GM12801 (cell line): ENCODE data around the gene NTM.

ENCODE experiments used
- TF ChIP-seq, protein P1 (sequence below): IDR thresholded peaks from one replicate; pipeline ENCODE4 v1.5.1; 2011; ENCODE audit warnings: control low read depth; ENCODE audit not compliant: insufficient read length; ENCODE audit errors: extremely low read depth

The NTM gene

DNA sequence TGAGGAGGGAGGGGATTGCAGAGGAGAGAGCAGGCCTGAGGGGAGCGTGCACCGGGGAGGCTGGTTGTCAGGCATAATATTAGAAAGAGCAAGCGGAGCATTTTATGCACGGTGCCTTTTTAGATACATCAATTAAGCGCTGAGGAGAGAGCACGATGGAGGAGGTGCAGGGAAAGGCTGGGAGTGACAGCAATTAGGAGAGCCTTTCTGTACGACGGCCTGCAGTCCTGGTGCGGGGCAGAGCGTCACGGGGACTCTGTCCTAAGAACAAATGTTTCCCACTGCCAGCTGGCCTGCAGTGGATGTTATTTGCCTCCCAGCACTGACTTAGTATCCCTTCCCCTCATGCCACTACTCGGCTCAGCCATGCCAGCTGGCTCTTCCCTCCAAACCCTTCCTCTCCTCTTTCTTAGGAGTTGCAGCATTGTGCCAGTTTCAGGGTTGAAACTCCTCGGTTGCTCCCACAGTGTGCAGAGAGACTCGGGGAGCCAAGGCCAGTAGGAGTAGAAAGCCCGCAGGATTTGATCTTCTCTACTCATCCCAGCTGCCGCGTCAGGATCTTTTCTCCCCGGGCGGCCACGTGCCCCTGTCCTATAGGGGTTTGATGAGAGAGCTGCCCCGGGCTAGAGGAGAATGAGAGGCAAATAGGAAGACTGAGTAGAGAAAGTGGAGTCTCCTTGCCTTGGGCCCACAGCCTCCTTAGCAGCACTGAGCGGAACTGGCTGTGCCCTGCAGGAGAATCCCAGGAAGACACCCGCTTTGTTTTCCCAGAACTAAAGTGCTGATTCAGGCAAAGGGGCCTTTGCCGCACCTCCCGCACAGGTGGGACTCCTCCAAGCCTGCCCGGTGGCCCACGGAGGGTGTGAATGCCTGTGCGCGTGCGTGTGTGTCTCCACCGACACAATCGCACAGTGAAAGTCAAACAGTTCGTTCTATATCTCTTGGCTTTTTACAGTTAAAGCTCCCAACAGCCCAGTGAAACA is 875.3 kb downstream of the NTM start:
- TF ChIP-seq, protein P1, sequence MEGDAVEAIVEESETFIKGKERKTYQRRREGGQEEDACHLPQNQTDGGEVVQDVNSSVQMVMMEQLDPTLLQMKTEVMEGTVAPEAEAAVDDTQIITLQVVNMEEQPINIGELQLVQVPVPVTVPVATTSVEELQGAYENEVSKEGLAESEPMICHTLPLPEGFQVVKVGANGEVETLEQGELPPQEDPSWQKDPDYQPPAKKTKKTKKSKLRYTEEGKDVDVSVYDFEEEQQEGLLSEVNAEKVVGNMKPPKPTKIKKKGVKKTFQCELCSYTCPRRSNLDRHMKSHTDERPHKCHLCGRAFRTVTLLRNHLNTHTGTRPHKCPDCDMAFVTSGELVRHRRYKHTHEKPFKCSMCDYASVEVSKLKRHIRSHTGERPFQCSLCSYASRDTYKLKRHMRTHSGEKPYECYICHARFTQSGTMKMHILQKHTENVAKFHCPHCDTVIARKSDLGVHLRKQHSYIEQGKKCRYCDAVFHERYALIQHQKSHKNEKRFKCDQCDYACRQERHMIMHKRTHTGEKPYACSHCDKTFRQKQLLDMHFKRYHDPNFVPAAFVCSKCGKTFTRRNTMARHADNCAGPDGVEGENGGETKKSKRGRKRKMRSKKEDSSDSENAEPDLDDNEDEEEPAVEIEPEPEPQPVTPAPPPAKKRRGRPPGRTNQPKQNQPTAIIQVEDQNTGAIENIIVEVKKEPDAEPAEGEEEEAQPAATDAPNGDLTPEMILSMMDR = no peak

DNA sequence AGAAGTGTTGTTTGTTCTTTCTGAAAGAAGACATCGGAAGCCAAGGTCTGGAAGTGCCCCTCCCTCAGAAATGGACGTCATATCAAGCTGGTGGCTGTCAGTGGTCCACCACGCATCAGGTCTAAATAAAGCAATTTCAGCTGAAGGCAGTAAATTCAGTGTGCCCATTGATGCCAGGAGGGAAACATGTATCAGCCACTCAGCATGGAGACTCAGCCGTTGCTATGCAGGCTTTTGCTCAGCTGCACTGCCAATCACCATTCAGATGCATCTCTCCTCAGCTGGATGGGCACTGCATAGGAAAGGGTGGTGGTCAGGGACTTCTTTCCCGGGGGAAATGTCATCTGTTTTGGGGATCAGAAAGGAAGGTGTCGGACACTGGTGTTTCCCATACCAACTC is 878.2 kb downstream of the NTM start:
- TF ChIP-seq, protein P1 = no peak

DNA sequence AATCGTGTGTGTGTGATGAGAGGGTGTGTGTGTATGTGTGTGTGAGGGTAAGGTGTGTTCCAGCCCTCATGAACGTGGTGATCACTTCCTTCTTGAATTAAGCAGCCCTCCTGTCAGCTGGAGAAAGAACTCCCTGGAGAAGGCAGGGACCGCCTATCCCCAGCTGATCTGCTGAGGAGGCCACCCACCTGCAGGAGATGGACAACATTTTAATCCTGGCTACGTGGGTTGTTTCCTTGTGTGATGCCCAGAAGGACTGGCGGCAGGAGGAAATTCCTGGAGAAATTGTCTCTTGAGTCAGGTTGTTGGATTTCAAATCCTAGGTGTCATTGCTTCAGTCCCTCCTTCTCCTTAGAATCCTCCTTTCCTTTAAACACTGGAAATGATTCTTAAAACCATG is 878.8 kb downstream of the NTM start:
- TF ChIP-seq, protein P1 = no peak

DNA sequence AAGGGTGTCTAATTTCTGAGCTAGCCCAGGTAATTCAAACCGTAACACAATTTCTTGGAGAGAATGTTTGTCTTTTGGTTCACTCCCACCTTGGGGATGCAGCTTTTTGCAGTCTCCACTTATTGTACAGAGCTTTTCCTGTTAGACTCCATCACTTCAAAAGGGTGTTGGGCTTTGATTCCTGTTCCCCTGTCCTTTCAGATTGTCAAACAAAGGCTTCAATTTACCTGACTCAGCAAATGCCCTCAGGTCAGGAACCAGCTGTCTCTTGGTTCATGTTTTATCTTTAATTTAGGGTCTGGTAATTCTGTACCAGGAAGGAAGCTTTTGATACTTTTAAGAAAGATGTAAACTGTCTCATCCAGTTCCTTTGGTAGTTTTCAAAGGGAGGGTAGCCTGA is 880.6 kb downstream of the NTM start:
- TF ChIP-seq, protein P1 = no peak

DNA sequence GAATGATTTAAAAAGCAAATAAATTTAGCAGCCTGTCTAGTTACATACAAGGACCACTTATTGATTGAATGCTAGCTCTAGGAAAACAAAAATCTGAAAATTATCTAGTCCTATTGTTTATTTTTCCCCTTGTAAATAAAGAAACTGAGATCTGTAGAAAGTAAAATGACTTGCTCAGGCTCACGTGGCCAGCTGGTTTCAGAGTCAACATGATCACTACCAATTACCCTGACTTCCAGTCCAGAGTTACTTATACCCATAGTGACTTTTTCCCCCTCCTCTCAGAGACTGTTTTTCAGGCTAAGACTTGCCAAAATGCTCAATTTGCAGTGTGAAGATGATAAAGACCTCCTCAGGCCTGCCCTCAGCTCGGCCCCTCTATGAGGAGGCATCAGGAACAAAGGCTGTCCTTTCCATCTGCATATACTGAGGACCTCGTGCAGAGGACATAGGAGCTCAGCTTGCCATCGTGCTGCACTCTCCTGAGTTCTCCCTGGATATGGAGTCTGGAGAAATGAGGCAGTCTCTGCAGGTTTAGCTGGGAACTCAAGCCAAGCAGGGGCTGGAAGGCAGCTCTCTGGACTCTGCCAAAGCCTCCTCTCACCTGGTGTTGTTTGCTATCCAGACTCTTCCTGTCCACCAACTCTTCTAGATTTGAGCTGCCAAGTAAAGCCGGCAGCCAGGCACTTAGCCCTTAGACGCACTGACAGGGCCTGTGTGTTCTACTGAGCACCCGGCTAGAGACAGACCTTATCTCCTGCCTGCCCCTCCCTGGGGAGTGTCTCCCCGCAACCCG is 883.3 kb downstream of the NTM start:
- TF ChIP-seq, protein P1 = no peak

DNA sequence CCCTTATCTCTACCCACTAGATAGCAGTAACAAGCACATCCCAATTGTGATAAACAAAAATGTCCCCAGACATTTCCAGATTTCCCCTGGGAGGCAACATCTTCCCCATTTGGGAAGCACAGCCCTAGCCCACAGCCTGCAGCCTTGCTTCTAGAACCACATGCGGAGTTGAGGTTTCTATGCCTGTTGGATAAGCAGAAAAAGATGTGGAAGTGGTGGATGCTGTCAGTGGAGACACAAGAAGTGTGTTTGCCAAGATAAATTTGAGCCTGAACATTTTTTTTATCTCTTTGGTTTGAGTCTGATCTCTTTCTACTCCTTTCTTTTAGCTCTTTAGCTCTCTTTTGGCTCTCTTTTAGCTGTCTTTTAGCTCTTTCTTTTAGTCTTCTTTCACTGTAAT is 884.5 kb downstream of the NTM start:
- TF ChIP-seq, protein P1 = no peak

DNA sequence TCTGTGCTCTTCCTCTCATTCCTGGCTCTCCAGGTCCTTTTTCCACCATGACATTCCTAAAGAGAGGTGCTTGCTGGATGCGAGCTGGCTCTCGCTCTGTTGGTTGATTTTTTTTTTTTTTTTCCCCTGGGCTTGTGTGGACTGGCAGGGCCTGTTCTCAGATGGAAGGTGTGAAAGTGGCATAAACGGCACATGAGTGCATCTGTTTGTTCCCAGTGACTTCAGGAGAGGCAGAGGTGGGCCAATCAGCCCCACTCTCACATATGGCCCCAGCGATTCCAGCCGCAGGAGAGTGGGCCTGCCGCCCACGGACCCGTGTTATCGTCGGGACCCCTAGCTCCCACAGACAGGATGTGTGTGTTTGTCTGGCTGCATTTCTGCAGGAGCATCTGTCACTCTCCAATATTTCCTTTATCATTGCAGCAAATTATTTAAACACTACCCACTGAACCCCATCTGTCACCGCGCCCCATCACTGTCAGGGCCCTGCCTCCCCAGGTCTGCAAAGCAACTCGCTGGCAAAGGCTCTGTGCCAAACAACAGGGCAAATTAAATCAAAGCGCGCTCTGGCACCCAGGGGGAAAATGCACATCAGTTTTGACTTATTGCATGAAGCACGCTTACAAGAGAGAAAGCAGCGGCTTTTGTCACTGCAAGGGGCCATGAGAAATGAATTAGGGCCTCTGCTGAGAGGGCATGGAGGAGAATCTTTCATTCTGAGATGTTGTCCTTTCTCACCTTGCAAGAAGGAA is 886.3 kb downstream of the NTM start:
- TF ChIP-seq, protein P1 = no peak
